Keratinocyte (primary cell): ENCODE data around the gene GPAT2.
"Not testable (repeated sequence)": the region's sequence is repeated elsewhere in the genome, so short reads cannot be mapped to it uniquely, and the experiment has no call there.

Experiments used
- EZH2 ChIP-seq: IDR thresholded peaks from one replicate; pipeline ENCODE4 v1.6.1; 2012; ENCODE audit warnings: inconsistent platforms, mild to moderate bottlenecking, low read length, moderate library complexity
- TF ChIP-seq, protein P1 (sequence below), 3 experiments: IDR thresholded peaks in 1 of 3; conservative IDR thresholded peaks in 1 of 3; optimal IDR thresholded peaks in 1 of 3; 2 replicates in 2 of 3; 3 replicates in 1 of 3; pipeline versions ENCODE3 to v1.5.1; 2011; ENCODE audit warnings: low read length in 3 of 3, mild to moderate bottlenecking in 3 of 3, moderate library complexity in 2 of 3, control low read depth in 1 of 3, inconsistent platforms in 1 of 3; ENCODE audit not compliant: insufficient read depth in 2 of 3; ENCODE audit errors: extremely low read depth in 1 of 3

DNA sequence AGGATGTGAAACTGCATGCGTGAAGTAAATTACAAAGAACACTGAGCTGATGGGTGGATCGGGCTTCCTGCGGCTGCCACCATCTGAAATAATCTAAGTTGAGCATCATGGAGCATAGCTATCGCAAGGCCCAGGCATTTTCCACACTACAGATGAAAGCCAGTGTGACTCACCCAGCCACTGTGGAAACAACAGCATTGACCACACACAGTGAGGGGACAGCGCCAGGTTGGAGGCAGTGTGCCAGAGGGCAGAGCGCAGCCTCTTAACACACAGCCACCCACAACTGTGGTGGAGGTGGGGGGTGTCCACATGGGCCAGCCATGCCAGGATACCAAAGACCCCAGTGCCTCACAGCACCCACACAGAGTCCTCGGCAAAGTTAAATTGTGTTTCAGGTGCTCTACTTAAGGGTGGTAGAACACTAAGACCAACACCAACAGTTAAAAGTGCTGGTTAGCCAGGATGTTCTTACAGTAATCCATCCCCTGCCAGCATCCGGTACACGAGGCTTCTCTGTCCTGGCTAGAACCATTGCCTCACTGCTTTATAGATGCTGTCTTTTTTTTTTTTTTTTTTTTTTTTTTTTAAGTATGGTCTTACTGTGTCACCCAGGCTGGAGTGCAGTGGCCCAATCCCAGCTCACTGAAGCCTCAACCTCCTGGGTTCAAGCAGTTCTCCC is 14.7 kb downstream of the GPAT2 start:
- TF ChIP-seq, protein P1, sequence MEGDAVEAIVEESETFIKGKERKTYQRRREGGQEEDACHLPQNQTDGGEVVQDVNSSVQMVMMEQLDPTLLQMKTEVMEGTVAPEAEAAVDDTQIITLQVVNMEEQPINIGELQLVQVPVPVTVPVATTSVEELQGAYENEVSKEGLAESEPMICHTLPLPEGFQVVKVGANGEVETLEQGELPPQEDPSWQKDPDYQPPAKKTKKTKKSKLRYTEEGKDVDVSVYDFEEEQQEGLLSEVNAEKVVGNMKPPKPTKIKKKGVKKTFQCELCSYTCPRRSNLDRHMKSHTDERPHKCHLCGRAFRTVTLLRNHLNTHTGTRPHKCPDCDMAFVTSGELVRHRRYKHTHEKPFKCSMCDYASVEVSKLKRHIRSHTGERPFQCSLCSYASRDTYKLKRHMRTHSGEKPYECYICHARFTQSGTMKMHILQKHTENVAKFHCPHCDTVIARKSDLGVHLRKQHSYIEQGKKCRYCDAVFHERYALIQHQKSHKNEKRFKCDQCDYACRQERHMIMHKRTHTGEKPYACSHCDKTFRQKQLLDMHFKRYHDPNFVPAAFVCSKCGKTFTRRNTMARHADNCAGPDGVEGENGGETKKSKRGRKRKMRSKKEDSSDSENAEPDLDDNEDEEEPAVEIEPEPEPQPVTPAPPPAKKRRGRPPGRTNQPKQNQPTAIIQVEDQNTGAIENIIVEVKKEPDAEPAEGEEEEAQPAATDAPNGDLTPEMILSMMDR (optimal IDR thresholded peaks at IDR 0.05 in 1 of 3, IDR thresholded peaks at IDR 0.05 in 1 of 3, conservative IDR thresholded peaks at IDR 0.05 in 1 of 3; ENCODE audit: extremely low read depth in 1 of 3, insufficient read depth in 2 of 3, low read length in 3 of 3): not testable (repeated sequence)
- not testable (repeated sequence) for TF ChIP-seq EZH2
